K562 (cell line): Measurements from ENCODE around the gene DGCR6L. TPM values are rescaled to one million over a fixed set of nuclear protein-coding genes. Genes with fewer than 3 reads are reported as not detected.
"Not testable (repeated sequence)": the region's sequence is repeated elsewhere in the genome, so short reads cannot be mapped to it uniquely, and the experiment has no call there.

Experiments used
- ATAC-seq: fragments of 200-7000 bp; cut with Tn5 transposase; 3 replicates; pipeline ENCODE4 v1.9.1; 2020; ENCODE audit warnings: moderate library complexity
- BruUV-seq: library from RNA; stranded (reverse); fragments of 400-500 nt; replicated peaks from 2 replicates; lab custom pipeline; 2021; lab: Mats Ljungman, UMichigan
- CTCF ChIA-PET: fragments of 300-600 bp; formaldehyde crosslinking; extraction: SDS; loops from one replicate; lab custom pipeline; 2021; ENCODE audit warnings: low intra/inter-chr PET ratio; lab: Yijun Ruan, JAX
- POLR2A ChIA-PET: fragments of 300-600, 350-650 bp; sonication (Branson Sonifier 250); formaldehyde crosslinking; extraction: SDS; loops from one replicate; lab custom pipeline; 2021; ENCODE audit warnings: antibody characterized with exemption, inconsistent platforms; lab: Yijun Ruan, JAX
- DNase-seq, 4 experiments: peaks; one replicate each; pipeline versions ENCODE4 v3.0.0 to v3.0.0-alpha.2; 2011 to 2018; ENCODE audit warnings: low spot score in 3 of 4, mixed read lengths in 3 of 4; ENCODE audit errors: extremely low read depth in 1 of 4
- FAIRE-seq: peaks from 2 replicates; lab custom pipeline; 2011; peaks lifted over from hg19 to GRCh38; lab: Jason Lieb, UNC
- H2AFZ ChIP-seq: 2 replicates; pipeline ENCODE4 v1.6.0; 2011; ENCODE audit warnings: low read depth, low read length, control low read depth, inconsistent platforms
- H3K27ac ChIP-seq: fragments of 200-600 bp; 3 replicates; pipeline ENCODE4 v1.8.0; 2011; ENCODE audit warnings: low read depth, mild to moderate bottlenecking, control low read depth, inconsistent platforms, low read length, moderate library complexity, mixed read lengths; ENCODE audit errors: extremely low read depth
- H3K27me3 ChIP-seq, 2 experiments: fragments of 300-600 bp in 1 of 2; 2 replicates in 1 of 2; 3 replicates in 1 of 2; pipeline versions ENCODE4 v1.6.0 to v1.8.0; 2011; ENCODE audit warnings: inconsistent platforms in 2 of 2, low read length in 2 of 2, mild to moderate bottlenecking in 1 of 2, mixed read lengths in 1 of 2, moderate library complexity in 1 of 2; ENCODE audit not compliant: control insufficient read depth in 2 of 2, insufficient read depth in 2 of 2
- H3K36me3 ChIP-seq: fragments of 300-600 bp; 3 replicates; pipeline ENCODE4 v1.8.0; 2011; ENCODE audit warnings: mild to moderate bottlenecking, low read length, inconsistent platforms; ENCODE audit not compliant: control insufficient read depth, insufficient read depth
- H3K4me1 ChIP-seq, 2 experiments: fragments of 200-600 bp in 1 of 2; replicated peaks in 1 of 2; 2 replicates in 1 of 2; 3 replicates in 1 of 2; pipeline versions ENCODE4 v1.5.1 to v1.8.0; 2011; ENCODE audit warnings: inconsistent platforms in 2 of 2, low read length in 2 of 2, mild to moderate bottlenecking in 1 of 2, mixed read lengths in 1 of 2, moderate library complexity in 1 of 2; ENCODE audit not compliant: control insufficient read depth in 2 of 2, insufficient read depth in 2 of 2
- H3K4me2 ChIP-seq: 2 replicates; pipeline ENCODE4 v1.6.1; 2011; ENCODE audit warnings: low read length, control low read depth, inconsistent platforms, mixed read lengths; ENCODE audit not compliant: insufficient read depth
- H3K4me3 ChIP-seq: fragments of 200-600 bp; sonication (generic), shearing (Covaris generic); 2 replicates; pipeline ENCODE4 v1.5.1; 2016; ENCODE audit warnings: control low read depth, inconsistent platforms
- H3K79me2 ChIP-seq: fragments of 200-600 bp; 3 replicates; pipeline ENCODE4 v1.8.0; 2011; ENCODE audit warnings: low read length, inconsistent platforms; ENCODE audit not compliant: control insufficient read depth, insufficient read depth
- H3K9ac ChIP-seq, 2 experiments: 2 replicates each; pipeline versions ENCODE4 v1.6.0 to v1.6.1; 2011; ENCODE audit warnings: low read depth in 2 of 2, low read length in 2 of 2, control low read depth in 1 of 2, inconsistent platforms in 1 of 2, mild to moderate bottlenecking in 1 of 2, mixed read lengths in 1 of 2; ENCODE audit not compliant: insufficient read depth in 1 of 2
- H3K9me1 ChIP-seq: one replicate; pipeline ENCODE4 v1.6.0; 2011; ENCODE audit warnings: inconsistent platforms, mild to moderate bottlenecking, low read length, moderate library complexity; ENCODE audit not compliant: control insufficient read depth, insufficient read depth
- H3K9me3 ChIP-seq: replicated peaks from 2 replicates; pipeline ENCODE4 v1.5.1; 2011; ENCODE audit warnings: low read depth, low read length, inconsistent platforms; ENCODE audit not compliant: control insufficient read depth, insufficient read depth
- H4K20me1 ChIP-seq: replicated peaks from 2 replicates; pipeline ENCODE4 v1.6.1; 2011; ENCODE audit warnings: low read length, inconsistent platforms, mixed read lengths; ENCODE audit not compliant: control insufficient read depth, insufficient read depth
- CBX1 ChIP-seq: sonication (generic); IDR thresholded peaks from 2 replicates; pipeline ENCODE4 v1.6.1; 2016; ENCODE audit warnings: antibody characterized with exemption, low read depth, mild to moderate bottlenecking
- CHD4 ChIP-seq: fragments of 200-600 bp; sonication (generic); IDR thresholded peaks from 3 replicates; pipeline ENCODE4 v1.6.1; 2012; ENCODE audit warnings: low read depth, mild to moderate bottlenecking, mixed read lengths, low read length, inconsistent platforms; ENCODE audit not compliant: insufficient read depth, insufficient replicate concordance, poor library complexity, severe bottlenecking
- PTBP1 ChIP-seq: fragments of 200-400 bp; formaldehyde crosslinking; IDR thresholded peaks from 2 replicates; pipeline ENCODE4 v1.6.1; 2017; ENCODE audit warnings: low read depth, low read length
- TEAD4 ChIP-seq, 2 experiments: sonication (generic) in 1 of 2; formaldehyde crosslinking in 1 of 2; IDR thresholded peaks; 2 replicates each; pipeline versions ENCODE4 v1.6.1 to v1.8.0; 2012 to 2022; ENCODE audit warnings: borderline replicate concordance in 1 of 2, inconsistent platforms in 1 of 2, low read length in 1 of 2, mild to moderate bottlenecking in 1 of 2, missing genetic modification reagents in 1 of 2
- USF1 ChIP-seq: sonication (generic); formaldehyde crosslinking; IDR thresholded peaks from 2 replicates; pipeline ENCODE4 v1.9.0; 2022; ENCODE audit warnings: mild to moderate bottlenecking, missing genetic modification reagents
- ZBTB40 ChIP-seq, 2 experiments: fragments of 450-650 bp in 1 of 2; sonication (generic) in 1 of 2; formaldehyde crosslinking in 1 of 2; IDR thresholded peaks; 2 replicates each; pipeline versions ENCODE4 v1.7.1 to v1.9.0; 2016 to 2022; ENCODE audit warnings: inconsistent platforms in 1 of 2, mild to moderate bottlenecking in 1 of 2, missing genetic modification reagents in 1 of 2
- ZNF124 ChIP-seq: sonication (generic); formaldehyde crosslinking; IDR thresholded peaks from 2 replicates; pipeline ENCODE4 v1.8.1; 2022; ENCODE audit warnings: missing genetic modification reagents
- WGBS: fragments of 100-300 bp; shearing (Covaris generic); methylation state at CpG from one replicate; pipeline ENCODE4 v1.1.6; 2016; ENCODE audit warnings: low coverage, mixed read lengths; ENCODE audit not compliant: insufficient coverage; ENCODE audit errors: missing lambda C conversion rate; 5-methylcytosine and 5-hydroxymethylcytosine counted together
- in situ Hi-C: fragments of 300-500 bp; cut with MboI; formaldehyde crosslinking; loops from 4 replicates; pipeline ENCODE4 v1.15.0; 2018; ENCODE audit warnings: inconsistent platforms, mixed read lengths
- intact Hi-C: fragments of 100-400 bp; cut with micrococcal nuclease; formaldehyde crosslinking; loops from 2 replicates; pipeline ENCODE4 v1.14.2; 2022
- polyA plus RNA-seq, 8 experiments: library from polyadenylated mRNA; depleted of rRNA in 4 of 8; stranded (reverse) in 5 of 8; unstranded in 3 of 8; fragments of >200 nt; fragmentation: Nextera tagmentation in 2 of 8; fragmentation: Illumina TruSeq in 1 of 8; extraction: Ambion mirVana in 2 of 8; extraction: Trizol in 1 of 8; gene quantifications; 2 replicates each; pipeline versions ENCODE4 v1.2.1 to v1.2.3, GENCODE V29; 2011 to 2014; ENCODE audit warnings: inconsistent platforms in 1 of 8, missing spikeins in 1 of 8
- total RNA-seq, 7 experiments: library from RNA; depleted of rRNA in 6 of 7; stranded (reverse); fragments of >200 nt in 6 of 7; fragmentation: Illumina TruSeq in 2 of 7; extraction: Trizol in 2 of 7; gene quantifications; 2 replicates each; pipeline versions ENCODE4 v1.2.1 to v1.2.3, GENCODE V29; 2011 to 2021; ENCODE audit warnings: low replicate concordance in 1 of 7

Gene DGCR6L
- total and polyA plus RNA-seq, 9 of the 15 experiments (the other 6 are each of a cell fraction or from before 2014, with no cell fraction given) = 3.6 to 151 (median 51.0) TPM

GRCh38 chr22:20265772-20266666 lies 53.8 kb downstream of the DGCR6L start:
- peak; percentile 26 for FAIRE-seq
- WGBS = 18% methylated on average over 14 of the region's 15 CpGs
- H3K4me2 ChIP-seq; H3K9me3 ChIP-seq; H3K4me3 ChIP-seq; ATAC-seq; BruUV-seq; H3K36me3 ChIP-seq; H3K9me1 ChIP-seq; H2AFZ ChIP-seq; CTCF ChIA-PET; H3K27ac ChIP-seq; DNase-seq; in situ Hi-C loops; H3K79me2 ChIP-seq; POLR2A ChIA-PET; H3K9ac ChIP-seq; TF ChIP-seq TEAD4 (IDR thresholded peaks at IDR 0.05; ENCODE audit: low read length); ZBTB40 (IDR thresholded peaks at IDR 0.05): not testable (repeated sequence)
- intact Hi-C loops = loop anchor here (5.0 kb wide), 1 partner anchor 89 kb away; no protein-coding TSS in a partner anchor
- Histone ChIP-seq H4K20me1 (peaks cover 61% of the 10 kb centered on the region), H3K27me3 (peaks cover 7 to 60% of the 10 kb centered on the region in 2 experiments; a peak in 4 of 5 replicates), H3K4me1 (peaks cover 4 to 66% of the 10 kb centered on the region in 2 experiments; a peak in 4 of 5 replicates)
- 0 out of 2 replicates have a peak, but pooled peaks have one; percentile 32 for TF ChIP-seq PTBP1
- TF ChIP-seq CHD4 = peak; percentile 94
- peak; percentile 79 for TF ChIP-seq USF1 (CRISPR knock-in tag)
- peak; percentile 54; the same call in 1 of the 2 replicates for TF ChIP-seq TEAD4 (CRISPR knock-in tag; IDR thresholded peaks at IDR 0.05; ENCODE audit: borderline replicate concordance)
- 0 out of 2 replicates have a peak, but pooled peaks have one; percentile 61 for TF ChIP-seq ZNF124 (CRISPR knock-in tag)
- TF ChIP-seq ZBTB40 (CRISPR knock-in tag; IDR thresholded peaks at IDR 0.05) = 0 out of 2 replicates have a peak, but pooled peaks have one; percentile 35
- 0 out of 2 replicates have a peak, but pooled peaks have one; percentile 33 for TF ChIP-seq CBX1
